GM12872 (cell line): ENCODE data around the gene CDC6.

ENCODE experiments used
- TF ChIP-seq, protein P1 (sequence below): IDR thresholded peaks from 3 replicates; pipeline ENCODE4 v1.5.1; 2011; ENCODE audit warnings: low read depth, mild to moderate bottlenecking, low read length, moderate library complexity; ENCODE audit not compliant: insufficient read depth

CDC6 gene

DNA sequence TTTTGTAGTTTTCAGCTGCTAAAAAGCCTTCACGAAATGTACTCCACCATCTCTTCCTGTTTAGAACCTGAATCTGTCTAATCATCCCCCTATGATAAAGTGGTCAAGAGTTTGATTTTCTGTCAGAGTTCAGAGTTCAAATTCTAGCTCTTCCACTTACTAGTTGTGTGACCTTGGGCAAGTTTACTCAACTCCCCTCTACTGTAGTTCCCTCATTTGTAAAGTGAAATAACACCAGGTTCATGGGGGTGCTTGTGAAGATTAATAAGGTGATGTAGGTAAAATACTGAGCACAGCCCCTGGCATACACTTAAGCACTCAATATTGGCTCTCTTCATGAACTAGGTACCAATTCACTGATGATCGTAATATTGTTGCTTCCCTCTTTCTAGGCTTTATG is 1.2 kb upstream of the CDC6 start:
- TF ChIP-seq, protein P1, sequence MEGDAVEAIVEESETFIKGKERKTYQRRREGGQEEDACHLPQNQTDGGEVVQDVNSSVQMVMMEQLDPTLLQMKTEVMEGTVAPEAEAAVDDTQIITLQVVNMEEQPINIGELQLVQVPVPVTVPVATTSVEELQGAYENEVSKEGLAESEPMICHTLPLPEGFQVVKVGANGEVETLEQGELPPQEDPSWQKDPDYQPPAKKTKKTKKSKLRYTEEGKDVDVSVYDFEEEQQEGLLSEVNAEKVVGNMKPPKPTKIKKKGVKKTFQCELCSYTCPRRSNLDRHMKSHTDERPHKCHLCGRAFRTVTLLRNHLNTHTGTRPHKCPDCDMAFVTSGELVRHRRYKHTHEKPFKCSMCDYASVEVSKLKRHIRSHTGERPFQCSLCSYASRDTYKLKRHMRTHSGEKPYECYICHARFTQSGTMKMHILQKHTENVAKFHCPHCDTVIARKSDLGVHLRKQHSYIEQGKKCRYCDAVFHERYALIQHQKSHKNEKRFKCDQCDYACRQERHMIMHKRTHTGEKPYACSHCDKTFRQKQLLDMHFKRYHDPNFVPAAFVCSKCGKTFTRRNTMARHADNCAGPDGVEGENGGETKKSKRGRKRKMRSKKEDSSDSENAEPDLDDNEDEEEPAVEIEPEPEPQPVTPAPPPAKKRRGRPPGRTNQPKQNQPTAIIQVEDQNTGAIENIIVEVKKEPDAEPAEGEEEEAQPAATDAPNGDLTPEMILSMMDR, result no peak

DNA sequence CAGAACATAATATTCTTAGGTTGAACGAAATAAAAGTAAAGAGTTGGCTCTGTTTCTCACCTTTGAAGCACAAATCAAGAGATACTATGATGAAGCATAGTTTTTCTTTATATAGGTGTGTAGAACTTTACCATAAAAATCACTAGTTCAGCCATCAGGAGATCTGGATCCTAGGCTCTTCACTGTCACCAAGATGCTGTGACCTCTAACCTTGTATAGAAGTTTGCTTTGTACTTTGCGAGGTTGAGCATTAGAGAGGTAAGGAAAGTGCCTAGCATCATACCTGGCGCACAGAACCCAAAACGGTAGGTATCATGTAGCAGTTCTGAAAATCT is 553 bp upstream of the CDC6 start:
- TF ChIP-seq, protein P1, result no peak

DNA sequence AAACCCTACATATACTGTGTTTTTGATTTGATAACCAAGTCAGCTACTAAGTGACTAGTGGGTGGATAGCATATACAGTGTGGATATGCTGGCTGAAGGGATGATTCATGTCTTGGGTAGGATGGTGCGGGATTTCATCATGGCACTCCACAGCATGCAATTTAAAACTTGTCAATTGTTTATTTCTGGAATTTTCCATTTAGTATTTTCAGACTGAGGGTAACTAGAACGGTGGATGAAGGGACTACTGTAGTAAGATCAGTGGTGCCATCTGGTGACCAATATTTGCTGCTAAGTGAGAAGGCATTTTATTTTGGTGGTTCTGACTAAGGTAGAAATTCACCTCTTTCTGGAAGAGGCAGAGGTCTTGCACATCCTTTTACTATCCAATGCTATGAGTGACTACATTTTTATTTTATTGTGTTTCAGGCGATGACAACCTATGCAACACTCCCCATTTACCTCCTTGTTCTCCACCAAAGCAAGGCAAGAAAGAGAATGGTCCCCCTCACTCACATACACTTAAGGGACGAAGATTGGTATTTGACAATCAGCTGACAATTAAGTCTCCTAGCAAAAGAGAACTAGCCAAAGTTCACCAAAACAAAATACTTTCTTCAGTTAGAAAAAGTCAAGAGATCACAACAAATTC is 3.1 kb downstream of the CDC6 start:
- TF ChIP-seq, protein P1, result peak; percentile 55

DNA sequence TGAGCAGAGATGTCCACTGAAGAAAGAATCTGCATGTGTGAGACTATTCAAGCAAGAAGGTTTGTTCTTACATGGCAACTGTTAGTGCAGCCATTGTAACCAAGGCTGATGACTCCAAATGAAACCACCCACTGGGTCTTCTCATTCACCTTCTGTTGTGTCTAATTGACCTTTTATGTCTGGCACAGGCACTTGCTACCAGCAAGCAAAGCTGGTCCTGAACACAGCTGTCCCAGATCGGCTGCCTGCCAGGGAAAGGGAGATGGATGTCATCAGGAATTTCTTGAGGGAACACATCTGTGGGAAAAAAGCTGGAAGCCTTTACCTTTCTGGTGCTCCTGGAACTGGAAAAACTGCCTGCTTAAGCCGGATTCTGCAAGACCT is 3.6 kb downstream of the CDC6 start:
- TF ChIP-seq, protein P1, result no peak

DNA sequence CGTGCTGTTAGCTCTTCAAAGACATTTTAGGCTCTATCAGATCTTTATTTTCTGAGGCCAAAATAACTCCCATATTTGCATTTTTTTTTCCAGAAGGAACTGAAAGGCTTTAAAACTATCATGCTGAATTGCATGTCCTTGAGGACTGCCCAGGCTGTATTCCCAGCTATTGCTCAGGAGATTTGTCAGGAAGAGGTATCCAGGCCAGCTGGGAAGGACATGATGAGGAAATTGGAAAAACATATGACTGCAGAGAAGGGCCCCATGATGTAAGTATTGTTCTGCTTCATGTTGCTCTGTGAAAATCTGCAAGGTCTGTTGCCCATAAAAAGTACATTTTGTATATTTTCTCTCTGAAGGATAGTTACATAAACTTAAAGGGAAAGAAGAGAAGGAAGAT is 5.7 kb downstream of the CDC6 start:
- TF ChIP-seq, protein P1, result no peak

DNA sequence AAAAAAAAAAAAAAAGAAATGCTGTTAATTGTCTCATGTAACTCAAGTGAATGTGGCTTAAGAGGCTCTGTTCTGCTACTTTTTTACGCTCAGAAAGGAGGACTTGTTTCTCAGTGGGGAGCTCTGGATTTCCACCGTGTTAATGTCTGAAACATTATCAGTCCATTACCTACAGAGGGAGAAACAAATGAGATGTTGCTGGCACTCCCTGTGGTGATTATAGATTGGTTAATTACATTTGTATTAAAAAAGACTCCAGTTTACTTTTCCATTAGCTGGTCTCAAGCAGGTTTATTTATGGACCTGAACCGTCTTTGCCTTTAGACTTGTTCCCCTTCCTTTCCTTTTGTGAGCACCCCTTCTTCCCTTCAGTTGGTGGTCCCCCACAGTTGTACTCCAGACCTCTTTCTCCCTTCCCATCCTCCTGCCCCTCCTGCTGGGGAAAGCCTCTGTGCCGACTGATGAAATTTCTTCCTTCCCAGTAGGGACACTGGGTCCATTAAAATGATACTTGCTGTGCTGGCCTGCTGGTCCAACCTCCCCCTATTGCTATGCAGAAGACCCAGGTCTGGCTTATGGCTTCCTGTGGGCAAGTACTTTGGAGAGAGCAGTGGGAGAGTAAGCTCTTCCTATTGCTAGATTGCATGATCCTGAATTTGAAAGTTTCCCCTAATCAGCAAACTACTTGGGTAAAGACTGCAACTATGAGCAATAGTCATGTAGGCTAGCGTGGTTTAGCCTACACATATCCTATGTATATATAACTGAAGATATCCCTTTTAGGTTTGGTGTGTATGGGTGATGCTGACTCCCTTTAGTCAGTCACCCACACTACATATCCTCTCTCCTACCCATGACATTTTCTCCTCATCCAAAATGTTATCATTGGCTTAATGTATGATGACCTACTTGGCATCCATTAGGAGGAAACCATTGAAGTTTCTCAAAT is 8.1 kb downstream of the CDC6 start:
- TF ChIP-seq, protein P1, result no peak

DNA sequence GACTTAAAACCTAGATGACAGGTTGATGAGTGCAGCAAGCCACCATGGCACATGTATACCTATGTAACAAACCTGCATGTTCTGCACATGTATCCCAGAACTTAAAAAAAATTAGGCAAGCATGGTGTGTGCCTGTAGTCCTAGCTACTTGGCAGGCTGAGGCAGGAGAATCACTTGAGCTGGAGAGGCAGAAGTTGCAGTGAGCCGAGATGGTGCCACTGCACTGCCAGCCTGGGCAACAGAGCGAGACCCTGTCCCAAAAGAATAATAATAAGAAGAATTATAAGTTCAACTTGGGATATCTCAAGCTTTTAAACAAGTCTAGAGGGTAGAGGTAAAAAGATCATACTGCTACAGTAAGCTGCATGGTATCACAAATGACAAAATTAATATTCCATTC is 9.8 kb downstream of the CDC6 start:
- TF ChIP-seq, protein P1, result no peak
